HepG2 (cell line): ENCODE measurements around the gene TPX2. TPM values are rescaled to one million over a fixed set of nuclear protein-coding genes. Genes with fewer than 3 reads are reported as not detected.

Source experiments
- ATAC-seq: fragments of 200-7000 bp; cut with Tn5 transposase; 3 replicates; pipeline ENCODE4 v1.9.1; 2020; ENCODE audit warnings: mild to moderate bottlenecking, moderate library complexity
- BruUV-seq: library from RNA; stranded (reverse); fragments of 400-500 nt; replicated peaks from 2 replicates; lab custom pipeline; 2021; lab: Mats Ljungman, UMichigan
- CTCF ChIA-PET: fragments of 300-600 bp; formaldehyde crosslinking; extraction: SDS; loops from one replicate; lab custom pipeline; 2021; ENCODE audit warnings: low total read pairs, inconsistent platforms, low intra/inter-chr PET ratio; lab: Yijun Ruan, JAX
- POLR2A ChIA-PET: fragments of 350-600 bp; sonication (Branson Sonifier 250); formaldehyde crosslinking; loops from one replicate; lab custom pipeline; 2020; ENCODE audit warnings: antibody characterized with exemption, inconsistent platforms; lab: Yijun Ruan, JAX
- DNase-seq: peaks from one replicate; pipeline ENCODE4 v3.0.0-alpha.2; 2015; ENCODE audit warnings: low spot score
- FAIRE-seq: peaks from 3 replicates; lab custom pipeline; 2011; peaks lifted over from hg19 to GRCh38; lab: Jason Lieb, UNC
- H2AFZ ChIP-seq: one replicate; pipeline ENCODE4 v1.6.1; 2011; ENCODE audit warnings: low read length, inconsistent platforms
- H3K27ac ChIP-seq: fragments of 300-600 bp; 3 replicates; pipeline ENCODE4 v1.8.0; 2011; ENCODE audit warnings: mixed run types, mild to moderate bottlenecking, mixed read lengths, low read length, inconsistent platforms; ENCODE audit not compliant: insufficient read depth; ENCODE audit errors: extremely low read length
- H3K27me3 ChIP-seq, 2 experiments: fragments of 200-600 bp in 1 of 2; 2 replicates in 1 of 2; 3 replicates in 1 of 2; pipeline versions ENCODE4 v1.6.0 to v1.8.0; 2011; ENCODE audit warnings: low read length in 2 of 2, mild to moderate bottlenecking in 2 of 2, moderate library complexity in 2 of 2, inconsistent platforms in 1 of 2; ENCODE audit not compliant: insufficient read depth in 2 of 2, control insufficient read depth in 1 of 2
- H3K36me3 ChIP-seq, 2 experiments: fragments of 200-600 bp in 1 of 2; replicated peaks in 1 of 2; 2 replicates in 1 of 2; 3 replicates in 1 of 2; pipeline versions ENCODE4 v1.5.1 to v1.8.0; 2011; ENCODE audit warnings: low read length in 2 of 2, inconsistent platforms in 1 of 2; ENCODE audit not compliant: insufficient read depth in 2 of 2, control insufficient read depth in 1 of 2
- H3K4me1 ChIP-seq: 2 replicates; pipeline ENCODE4 v1.5.1; 2012; ENCODE audit warnings: low read length, inconsistent platforms; ENCODE audit not compliant: insufficient read depth
- H3K4me2 ChIP-seq: 2 replicates; pipeline ENCODE4 v1.6.0; 2011; ENCODE audit warnings: low read depth, low read length, inconsistent platforms
- H3K4me3 ChIP-seq, 3 experiments: fragments of 200-600 bp in 1 of 3; sonication (generic), shearing (Covaris generic) in 1 of 3; replicated peaks in 1 of 3; 2 replicates each; pipeline ENCODE4 v1.5.1; 2011 to 2016; ENCODE audit warnings: low read length in 3 of 3, inconsistent platforms in 2 of 3, low read depth in 2 of 3, mild to moderate bottlenecking in 2 of 3, control low read depth in 1 of 3, mixed read lengths in 1 of 3; ENCODE audit not compliant: insufficient read depth in 1 of 3
- H3K79me2 ChIP-seq: one replicate; pipeline ENCODE4 v1.6.1; 2011; ENCODE audit warnings: low read length, inconsistent platforms; ENCODE audit not compliant: insufficient read depth
- H3K9ac ChIP-seq: 2 replicates; pipeline ENCODE4 v1.6.0; 2011; ENCODE audit warnings: mild to moderate bottlenecking, low read depth, low read length, inconsistent platforms; ENCODE audit not compliant: insufficient read depth
- H3K9me3 ChIP-seq: 2 replicates; pipeline ENCODE4 v1.5.1; 2012; ENCODE audit warnings: mild to moderate bottlenecking, low read length
- H4K20me1 ChIP-seq: 2 replicates; pipeline ENCODE4 v1.6.0; 2011; ENCODE audit warnings: inconsistent platforms, mild to moderate bottlenecking, low read length, moderate library complexity; ENCODE audit not compliant: insufficient read depth
- AGO2 ChIP-seq: fragments of 200-400 bp; formaldehyde crosslinking; optimal IDR thresholded peaks from 2 replicates; pipeline ENCODE3; 2017; ENCODE audit warnings: mild to moderate bottlenecking, low read depth, low read length, moderate library complexity
- ASH2L ChIP-seq: fragments of 300-600, 200-600 bp; sonication (generic); IDR thresholded peaks from 2 replicates; pipeline ENCODE4 v1.7.0; 2017; ENCODE audit warnings: low read depth, mild to moderate bottlenecking, moderate library complexity, mixed read lengths, low read length; ENCODE audit not compliant: insufficient read length
- BORCS8-MEF2B ChIP-seq: sonication (generic); formaldehyde crosslinking; IDR thresholded peaks from 2 replicates; pipeline ENCODE4 v1.8.0; 2022; ENCODE audit warnings: mild to moderate bottlenecking, missing genetic modification reagents
- BRCA1 ChIP-seq: sonication (generic); formaldehyde crosslinking; IDR thresholded peaks from 2 replicates; pipeline ENCODE4 v1.4.0; 2020; ENCODE audit warnings: missing genetic modification reagents
- FOXK2 ChIP-seq: fragments of 450-650 bp; IDR thresholded peaks from 2 replicates; pipeline ENCODE4 v1.6.1; 2016
- IKZF1 ChIP-seq: fragments of 450-650 bp; IDR thresholded peaks from 2 replicates; pipeline ENCODE4 v1.7.1; 2016
- IRF1 ChIP-seq: sonication (generic); formaldehyde crosslinking; IDR thresholded peaks from 2 replicates; pipeline ENCODE4 v1.4.0; 2020; ENCODE audit warnings: low read depth, mild to moderate bottlenecking, missing genetic modification reagents
- NFYC ChIP-seq: IDR thresholded peaks from 2 replicates; pipeline ENCODE4 v1.6.1; 2016; ENCODE audit warnings: missing genetic modification reagents, missing compliant biosample characterization
- NR3C1 ChIP-seq: sonication (generic); formaldehyde crosslinking; IDR thresholded peaks from 2 replicates; pipeline ENCODE4 v1.4.0; 2020; ENCODE audit warnings: missing genetic modification reagents
- PTBP1 ChIP-seq: fragments of 200-400 bp; formaldehyde crosslinking; IDR thresholded peaks from 2 replicates; pipeline ENCODE4 v1.6.1; 2018; ENCODE audit warnings: low read length, low read depth; ENCODE audit not compliant: poor library complexity, severe bottlenecking
- SPEN ChIP-seq: sonication (generic); formaldehyde crosslinking; IDR thresholded peaks from 2 replicates; pipeline ENCODE4 v1.5.1; 2020; ENCODE audit warnings: low read depth, mild to moderate bottlenecking, missing genetic modification reagents
- STAG1 ChIP-seq: sonication (generic); formaldehyde crosslinking; IDR thresholded peaks from 2 replicates; pipeline ENCODE4 v1.4.0; 2020; ENCODE audit warnings: missing genetic modification reagents
- TEAD2 ChIP-seq: sonication (generic); formaldehyde crosslinking; IDR thresholded peaks from 2 replicates; pipeline ENCODE4 v1.9.0; 2021; ENCODE audit warnings: missing genetic modification reagents
- TGIF2 ChIP-seq: IDR thresholded peaks from 2 replicates; pipeline ENCODE4 v1.6.1; 2016; ENCODE audit warnings: control low read depth, missing compliant biosample characterization
- YEATS2 ChIP-seq: sonication (generic); formaldehyde crosslinking; IDR thresholded peaks from 2 replicates; pipeline ENCODE4 v1.4.0; 2020; ENCODE audit warnings: missing genetic modification reagents, borderline replicate concordance
- ZNF224 ChIP-seq: sonication (generic); formaldehyde crosslinking; IDR thresholded peaks from 2 replicates; pipeline ENCODE4 v1.5.0; 2020; ENCODE audit warnings: mild to moderate bottlenecking, missing genetic modification reagents
- ZNF256 ChIP-seq: sonication (generic); formaldehyde crosslinking; conservative IDR thresholded peaks from 2 replicates; pipeline ENCODE4 v1.4.0; 2020; ENCODE audit warnings: missing genetic modification reagents
- ZSCAN22 ChIP-seq: sonication (generic); formaldehyde crosslinking; IDR thresholded peaks from 2 replicates; pipeline ENCODE4 v1.4.0; 2020; ENCODE audit warnings: mild to moderate bottlenecking, missing genetic modification reagents
- WGBS: methylation state at CpG from one replicate; pipeline ENCODE4 v1.1.6; 2017; ENCODE audit warnings: low lambda C conversion rate; 5-methylcytosine and 5-hydroxymethylcytosine counted together
- in situ Hi-C: cut with HindIII; loops from 2 replicates; pipeline ENCODE4 v1.10.0; 2017; ENCODE audit warnings: low pct_unique_long_range_greater_than_20kb; ENCODE audit not compliant: extremely low pct_ligation_motif_present
- intact Hi-C: fragments of 100-400 bp; cut with micrococcal nuclease; formaldehyde crosslinking; loops from one replicate; pipeline ENCODE4 v1.10.0; 2022; ENCODE audit not compliant: unreplicated experiment
- polyA plus RNA-seq, 8 experiments: library from polyadenylated mRNA; depleted of rRNA in 3 of 8; stranded (reverse) in 7 of 8; unstranded in 1 of 8; fragments of >200 nt; fragmentation: Illumina TruSeq in 4 of 8; extraction: Trizol in 4 of 8; gene quantifications; 2 replicates each; pipeline versions ENCODE4 v1.2.1 to v1.2.3, GENCODE V29; 2011 to 2016; ENCODE audit warnings: low read depth in 4 of 8, missing spikeins in 1 of 8, mixed read lengths in 1 of 8; ENCODE audit not compliant: insufficient read depth in 1 of 8
- total RNA-seq, 5 experiments: library from RNA; depleted of rRNA; stranded (reverse); fragments of >200 nt; fragmentation: Illumina TruSeq; extraction: Trizol; gene quantifications; 2 replicates each; pipeline ENCODE4 v1.2.3, GENCODE V29; 2016; ENCODE audit warnings: low read depth in 1 of 5
- TF ChIP-seq, protein P1 (sequence below): sonication (generic); formaldehyde crosslinking; IDR thresholded peaks from 2 replicates; pipeline ENCODE4 v1.5.0; 2020; ENCODE audit warnings: mild to moderate bottlenecking, low read depth, missing genetic modification reagents, borderline replicate concordance
- TF ChIP-seq, protein P2 (sequence below): sonication (generic); formaldehyde crosslinking; IDR thresholded peaks from 2 replicates; pipeline ENCODE4 v1.8.1; 2023; ENCODE audit warnings: mild to moderate bottlenecking, moderate library complexity, missing genetic modification reagents

Gene TPX2
- total and polyA plus RNA-seq, 2 of the 13 experiments (the other 11 are each of a cell fraction or from before 2014, with no cell fraction given): 34.3 to 124 TPM

DNA sequence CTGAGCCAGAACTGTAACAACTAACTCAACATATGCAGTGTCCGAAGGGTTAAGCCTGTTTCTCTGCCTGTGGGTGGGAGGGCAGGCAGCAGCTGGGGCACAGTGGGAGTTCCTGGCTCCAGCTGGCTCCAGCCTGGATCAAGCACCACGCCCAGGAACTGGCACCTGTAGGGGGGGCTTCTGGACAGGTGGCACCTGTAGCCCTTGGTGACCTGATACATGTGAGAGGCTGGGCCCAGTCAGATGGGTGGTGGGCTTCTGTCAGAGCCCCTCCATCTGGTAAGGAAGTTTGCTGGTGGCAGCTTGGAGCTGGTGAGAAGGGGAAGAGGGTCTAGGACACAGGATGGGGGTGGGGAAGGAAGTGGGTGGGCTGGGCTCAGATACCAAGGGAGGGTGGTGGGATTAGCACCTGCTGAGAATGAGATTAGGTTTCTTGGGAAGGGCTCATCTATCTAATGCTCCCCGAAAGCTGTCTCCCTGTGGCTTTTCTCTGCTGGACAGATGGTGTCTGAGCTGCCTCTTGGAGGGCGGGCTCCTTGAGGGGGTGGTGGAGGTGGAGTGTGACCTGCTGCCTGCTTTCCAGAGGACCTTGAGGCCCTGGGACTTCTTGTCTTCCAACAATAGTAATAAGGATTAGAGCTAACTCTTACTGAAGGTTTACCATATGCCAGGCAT, 45.0 kb upstream of the TPX2 start (continued):
- TF ChIP-seq AGO2 (peak; percentile 77), IRF1 (0 out of 2 replicates have a peak, but pooled peaks have one; percentile 2)

GRCh38 chr20:31694842-31695593, 44.1 kb upstream of the TPX2 start:
- Histone ChIP-seq H2AFZ (no peak overlapping the region), H3K27me3 (no peaks in the 10 kb centered on the region), H3K4me2 (0 out of 2 replicates have a peak overlapping the region, but pooled peaks have one; percentile 58), H3K27ac (peak overlapping the region; percentile 83), H3K4me1 (peaks cover 85% of the 10 kb centered on the region), H3K9me3 (no peaks in the 10 kb centered on the region), H3K79me2 (peaks cover 91% of the 10 kb centered on the region), H3K4me3 (no peak overlapping the region), H3K36me3 (peaks cover 34 to 67% of the 10 kb centered on the region in 2 experiments), H4K20me1 (peaks cover under 1% of the 10 kb centered on the region; the same call in 1 of the 2 replicates), H3K9ac (peak overlapping the region; percentile 41; the same call in 1 of the 2 replicates)
- TSS peak; percentile 41 for BruUV-seq
- intact Hi-C loops (loop anchor here (5.0 kb wide), 1 partner anchor 33 kb away; no protein-coding TSS in a partner anchor), in situ Hi-C loops (no loop called here)
- WGBS: 93% methylated on average over 5 of the region's 5 CpGs
- DNase-seq: no peak
- ChIA-PET CTCF (interaction anchor here (1.9 kb wide), 1 partner anchor 29 kb away, joined by 7 read pairs; no protein-coding TSS in a partner anchor), POLR2A (interaction anchor here (2.5 to 33.2 kb wide), 10 partner anchors 15 to 122 kb away, joined by 10 to 2822 read pairs (median 35); partner anchors contain the start of genes BCL2L1, ID1 and TPX2)
- no peak for ATAC-seq
- FAIRE-seq: no peak
- TF ChIP-seq, protein P1, sequence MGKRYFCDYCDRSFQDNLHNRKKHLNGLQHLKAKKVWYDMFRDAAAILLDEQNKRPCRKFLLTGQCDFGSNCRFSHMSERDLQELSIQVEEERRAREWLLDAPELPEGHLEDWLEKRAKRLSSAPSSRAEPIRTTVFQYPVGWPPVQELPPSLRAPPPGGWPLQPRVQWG (CRISPR knock-in tag): no peak
- no peak for TF ChIP-seq TEAD2 (CRISPR knock-in tag)
- no peak for TF ChIP-seq PTBP1
- TF ChIP-seq YEATS2: no peak
- no peak for TF ChIP-seq BORCS8-MEF2B
- TF ChIP-seq BRCA1 (CRISPR knock-in tag): no peak
- no peak for TF ChIP-seq IKZF1
- TF ChIP-seq ZNF256 (CRISPR knock-in tag): no peak
- TF ChIP-seq ASH2L: no peak
- 0 out of 2 replicates have a peak, but pooled peaks have one; percentile 6 for TF ChIP-seq SPEN (CRISPR knock-in tag)
- TF ChIP-seq ZSCAN22 (CRISPR knock-in tag): no peak
- TF ChIP-seq NR3C1 (CRISPR knock-in tag): no peak
- peak; percentile 43; the same call in 1 of the 2 replicates for TF ChIP-seq TGIF2 (CRISPR knock-in tag)
- TF ChIP-seq STAG1 (CRISPR knock-in tag): no peak
- no peak for TF ChIP-seq NFYC
- TF ChIP-seq FOXK2: no peak
- TF ChIP-seq, protein P2, sequence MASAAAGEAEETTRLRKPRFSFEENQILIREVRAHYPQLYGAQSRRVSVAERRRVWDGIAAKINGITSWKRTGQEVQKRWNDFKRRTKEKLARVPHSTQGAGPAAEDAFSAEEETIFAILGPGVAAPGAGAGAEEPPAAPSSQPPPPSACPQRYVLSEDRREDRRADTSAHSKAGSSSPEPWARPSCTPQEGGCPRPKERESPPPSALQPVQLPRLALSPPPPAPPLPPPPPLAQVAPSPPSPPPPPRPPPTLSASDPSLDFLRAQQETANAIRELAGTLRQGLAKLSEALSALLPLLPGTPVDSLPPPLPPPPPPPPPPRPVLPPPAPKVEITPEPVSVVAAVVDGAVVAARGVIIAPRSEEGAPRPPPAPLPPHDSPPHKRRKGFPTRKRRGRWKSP (CRISPR knock-in tag): no peak
- 0 out of 2 replicates have a peak, but pooled peaks have one; percentile 15 for TF ChIP-seq ZNF224 (CRISPR knock-in tag)
